Brain microvascular endothelial cell (primary cell): ENCODE results near the gene JADE1.

Experiments used
- DNase-seq: peaks from one replicate; pipeline ENCODE4 v3.0.0-alpha.2; 2020
- H3K27ac ChIP-seq: fragments of 250-450 bp; sonication (Bioruptor Pico); 2 replicates; pipeline ENCODE4 v1.5.1; 2020; ENCODE audit warnings: mild to moderate bottlenecking, moderate library complexity
- H3K27me3 ChIP-seq: fragments of 250-450 bp; sonication (Bioruptor Pico); replicated peaks from 2 replicates; pipeline ENCODE4 v1.5.1; 2020; ENCODE audit warnings: mild to moderate bottlenecking
- H3K36me3 ChIP-seq: fragments of 250-450 bp; sonication (Bioruptor Pico); replicated peaks from 2 replicates; pipeline ENCODE4 v1.5.1; 2020; ENCODE audit warnings: mild to moderate bottlenecking
- H3K4me3 ChIP-seq: 2 replicates; pipeline ENCODE4 v1.5.1; 2011; ENCODE audit warnings: low read depth, mild to moderate bottlenecking, control low read depth, low read length, moderate library complexity
- in situ Hi-C: cut with HindIII; loops from 2 replicates; pipeline ENCODE4 v1.10.0; 2017; ENCODE audit warnings: low sequenced_read_pairs, low pct_ligation_motif_present
- TF ChIP-seq, protein P1 (sequence below): IDR thresholded peaks from 2 replicates; pipeline ENCODE4 v1.5.1; 2011; ENCODE audit warnings: low read depth, mild to moderate bottlenecking, moderate library complexity, low read length, control low read depth, inconsistent platforms; ENCODE audit errors: missing control alignments

JADE1 gene

DNA sequence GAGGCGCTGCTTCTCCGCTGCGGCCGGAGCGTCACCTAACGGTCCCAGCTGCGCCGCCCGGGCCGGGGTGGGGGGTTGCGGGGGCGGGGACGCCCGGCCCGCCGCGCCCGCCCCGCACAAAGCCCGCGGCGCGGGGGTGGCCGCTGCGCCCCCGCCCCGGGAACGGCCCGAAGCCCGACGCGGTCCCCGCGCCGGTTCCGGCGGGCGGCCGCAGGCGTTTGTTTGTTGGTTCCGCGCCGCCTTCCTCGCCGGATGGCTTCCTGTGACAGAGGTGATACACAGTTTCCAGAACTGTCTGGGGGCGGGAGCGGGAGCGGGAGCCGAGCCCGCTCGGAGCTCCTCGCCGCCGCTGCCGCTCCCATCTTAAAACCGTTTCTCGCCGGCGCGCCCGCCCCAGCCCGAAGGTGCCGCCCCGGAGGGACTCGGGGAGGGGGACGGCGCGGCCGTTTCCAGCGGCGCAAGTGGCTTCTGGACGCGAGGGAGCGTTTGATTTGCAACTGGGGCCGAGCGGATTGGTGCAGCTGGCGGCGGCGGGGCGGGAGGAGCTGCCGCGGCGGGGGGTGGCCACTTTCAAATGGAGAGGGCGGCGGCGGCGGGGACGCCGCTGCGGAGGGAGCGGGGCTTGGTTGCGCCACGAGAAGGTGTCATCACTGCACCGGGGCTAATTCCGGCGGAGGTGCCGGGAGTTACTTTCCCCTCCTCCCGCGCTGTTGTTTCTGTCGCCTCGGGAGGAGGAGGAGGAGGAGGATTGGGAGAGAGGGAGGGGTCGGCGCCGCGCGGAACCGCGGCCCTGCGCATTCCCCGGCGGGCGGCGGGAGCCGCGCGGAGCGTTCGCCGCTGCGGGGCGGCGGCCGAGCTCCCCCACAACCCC, 2.3 kb downstream of the JADE1 start:
- DNase-seq: peak; percentile 83
- TF ChIP-seq, protein P1, sequence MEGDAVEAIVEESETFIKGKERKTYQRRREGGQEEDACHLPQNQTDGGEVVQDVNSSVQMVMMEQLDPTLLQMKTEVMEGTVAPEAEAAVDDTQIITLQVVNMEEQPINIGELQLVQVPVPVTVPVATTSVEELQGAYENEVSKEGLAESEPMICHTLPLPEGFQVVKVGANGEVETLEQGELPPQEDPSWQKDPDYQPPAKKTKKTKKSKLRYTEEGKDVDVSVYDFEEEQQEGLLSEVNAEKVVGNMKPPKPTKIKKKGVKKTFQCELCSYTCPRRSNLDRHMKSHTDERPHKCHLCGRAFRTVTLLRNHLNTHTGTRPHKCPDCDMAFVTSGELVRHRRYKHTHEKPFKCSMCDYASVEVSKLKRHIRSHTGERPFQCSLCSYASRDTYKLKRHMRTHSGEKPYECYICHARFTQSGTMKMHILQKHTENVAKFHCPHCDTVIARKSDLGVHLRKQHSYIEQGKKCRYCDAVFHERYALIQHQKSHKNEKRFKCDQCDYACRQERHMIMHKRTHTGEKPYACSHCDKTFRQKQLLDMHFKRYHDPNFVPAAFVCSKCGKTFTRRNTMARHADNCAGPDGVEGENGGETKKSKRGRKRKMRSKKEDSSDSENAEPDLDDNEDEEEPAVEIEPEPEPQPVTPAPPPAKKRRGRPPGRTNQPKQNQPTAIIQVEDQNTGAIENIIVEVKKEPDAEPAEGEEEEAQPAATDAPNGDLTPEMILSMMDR: no peak
- peak overlapping the region; percentile 93 for H3K27ac ChIP-seq
- H3K4me3 ChIP-seq: peak overlapping the region; percentile 82
- in situ Hi-C loops: no loop called here
- no peaks in the 10 kb centered on the region for H3K27me3 ChIP-seq
- no peaks in the 10 kb centered on the region for H3K36me3 ChIP-seq

GRCh38 chr4:128812442-128813235, 3.1 kb downstream of the JADE1 start:
- no peaks in the 10 kb centered on the region for H3K36me3 ChIP-seq
- peak overlapping the region; percentile 82 for H3K4me3 ChIP-seq
- H3K27ac ChIP-seq: peak overlapping the region; percentile 93
- in situ Hi-C loops: no loop called here
- no peaks in the 10 kb centered on the region for H3K27me3 ChIP-seq
- TF ChIP-seq, protein P1: no peak
- peak; percentile 66 for DNase-seq

- Histone ChIP-seq H3K36me3 (no peaks in the 10 kb centered on the region), H3K4me3 (no peak overlapping the region)
These were observed 4.5 kb downstream of the JADE1 start for GRCh38 chr4:128813965-128814364.

GRCh38 chr4:128818442-128818841, 8.9 kb downstream of the JADE1 start:
- Histone ChIP-seq H3K36me3 (no peaks in the 10 kb centered on the region), H3K27me3 (no peaks in the 10 kb centered on the region), H3K27ac (no peak overlapping the region), H3K4me3 (no peak overlapping the region)
- DNase-seq: no peak
- in situ Hi-C loops: no loop called here
- TF ChIP-seq, protein P1: no peak

More at GRCh38 chr4:128813965-128814364, 4.5 kb downstream of the JADE1 start:
- TF ChIP-seq, protein P1: no peak
- in situ Hi-C loops: no loop called here
- H3K27me3 ChIP-seq: no peaks in the 10 kb centered on the region
- no peak for DNase-seq
- no peak overlapping the region for H3K27ac ChIP-seq

GRCh38 chr4:128819082-128819742, 9.7 kb downstream of the JADE1 start:
- in situ Hi-C loops: no loop called here
- Histone ChIP-seq H3K27ac (no peak overlapping the region), H3K27me3 (no peaks in the 10 kb centered on the region), H3K4me3 (no peak overlapping the region), H3K36me3 (no peaks in the 10 kb centered on the region)
- TF ChIP-seq, protein P1: no peak
- no peak for DNase-seq
